Skeletal muscle cell (primary cell): ENCODE results near the gene CGB8.
"Not testable (repeated sequence)": the region's sequence is repeated elsewhere in the genome, so short reads cannot be mapped to it uniquely, and the experiment has no call there.

Experiments used
- DNase-seq: peaks from one replicate; pipeline ENCODE4 v3.0.0-alpha.2; 2010; ENCODE audit warnings: low read depth
- H3K4me3 ChIP-seq: 2 replicates; pipeline ENCODE4 v1.5.1; 2011; ENCODE audit warnings: low read depth, mild to moderate bottlenecking, control low read depth, low read length, moderate library complexity

Gene CGB8

DNA sequence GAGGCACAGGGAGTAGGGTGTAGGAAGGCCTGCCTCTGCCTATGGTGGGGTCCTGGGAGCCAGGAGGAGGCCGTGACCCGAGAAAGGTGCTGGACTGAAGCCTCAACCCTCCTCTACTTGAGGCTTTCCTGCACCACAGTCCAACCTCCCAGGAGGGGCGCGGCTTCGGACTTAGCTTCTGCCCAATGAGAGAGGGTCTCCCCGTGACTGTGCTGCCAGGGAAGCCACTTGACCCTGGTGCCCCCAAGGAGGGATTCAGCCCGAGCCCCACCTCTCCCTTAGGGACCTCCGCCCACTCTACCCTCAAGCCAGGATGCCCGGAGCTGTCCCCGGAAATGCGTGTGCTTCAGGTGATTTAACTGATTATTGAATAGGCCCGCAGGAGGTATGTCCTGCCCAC, at the start of gene CGB8:
Gene CGB8, minus strand, starts transcription at position 101 of the 400 bp plus-strand sequence. CDS start 372 bp downstream, outside the sequence.
- H3K4me3 ChIP-seq, DNase-seq: not testable (repeated sequence)

DNA sequence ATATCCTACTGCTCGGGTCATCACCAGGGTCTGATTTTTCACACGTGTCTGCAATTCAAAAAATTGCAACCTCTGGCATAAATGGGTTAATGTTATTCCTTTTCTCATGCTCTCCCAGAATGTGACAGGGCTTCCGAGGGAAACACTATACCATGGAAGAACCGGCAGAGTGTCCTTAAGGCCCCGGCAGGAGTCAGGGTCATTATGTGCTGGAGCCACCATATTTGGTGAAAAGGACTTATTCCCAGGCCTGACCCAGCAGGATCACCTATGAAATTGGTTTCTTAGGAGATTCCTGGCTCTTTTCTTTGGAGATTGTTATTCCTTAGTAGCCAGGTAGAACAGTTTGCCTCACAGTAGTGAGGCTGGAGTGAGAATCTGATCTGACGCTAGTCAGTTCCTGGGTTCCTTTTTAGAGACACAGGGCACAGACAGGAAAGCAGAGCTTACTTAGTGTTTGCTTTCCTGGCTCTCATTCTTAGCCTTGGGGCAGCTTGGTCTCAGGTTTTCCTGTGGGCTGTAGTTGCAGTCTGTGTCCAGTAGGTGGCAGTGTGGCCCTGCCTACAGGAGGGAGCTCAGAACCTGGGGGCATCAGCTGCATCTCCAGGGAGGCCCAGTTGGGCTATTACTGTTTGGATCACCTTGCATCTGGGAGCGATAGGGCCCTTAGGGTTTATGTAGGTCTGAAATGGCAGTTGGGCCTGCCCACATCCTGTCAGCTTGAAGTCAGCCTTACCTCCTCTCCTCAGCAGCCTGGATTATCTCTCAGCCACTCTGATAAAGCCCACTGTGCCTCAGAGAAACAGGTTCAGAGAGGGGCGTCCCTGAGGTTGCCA, 48.8 kb upstream of the CGB8 start:
- DNase-seq: no peak
- no peak overlapping the region for H3K4me3 ChIP-seq

DNA sequence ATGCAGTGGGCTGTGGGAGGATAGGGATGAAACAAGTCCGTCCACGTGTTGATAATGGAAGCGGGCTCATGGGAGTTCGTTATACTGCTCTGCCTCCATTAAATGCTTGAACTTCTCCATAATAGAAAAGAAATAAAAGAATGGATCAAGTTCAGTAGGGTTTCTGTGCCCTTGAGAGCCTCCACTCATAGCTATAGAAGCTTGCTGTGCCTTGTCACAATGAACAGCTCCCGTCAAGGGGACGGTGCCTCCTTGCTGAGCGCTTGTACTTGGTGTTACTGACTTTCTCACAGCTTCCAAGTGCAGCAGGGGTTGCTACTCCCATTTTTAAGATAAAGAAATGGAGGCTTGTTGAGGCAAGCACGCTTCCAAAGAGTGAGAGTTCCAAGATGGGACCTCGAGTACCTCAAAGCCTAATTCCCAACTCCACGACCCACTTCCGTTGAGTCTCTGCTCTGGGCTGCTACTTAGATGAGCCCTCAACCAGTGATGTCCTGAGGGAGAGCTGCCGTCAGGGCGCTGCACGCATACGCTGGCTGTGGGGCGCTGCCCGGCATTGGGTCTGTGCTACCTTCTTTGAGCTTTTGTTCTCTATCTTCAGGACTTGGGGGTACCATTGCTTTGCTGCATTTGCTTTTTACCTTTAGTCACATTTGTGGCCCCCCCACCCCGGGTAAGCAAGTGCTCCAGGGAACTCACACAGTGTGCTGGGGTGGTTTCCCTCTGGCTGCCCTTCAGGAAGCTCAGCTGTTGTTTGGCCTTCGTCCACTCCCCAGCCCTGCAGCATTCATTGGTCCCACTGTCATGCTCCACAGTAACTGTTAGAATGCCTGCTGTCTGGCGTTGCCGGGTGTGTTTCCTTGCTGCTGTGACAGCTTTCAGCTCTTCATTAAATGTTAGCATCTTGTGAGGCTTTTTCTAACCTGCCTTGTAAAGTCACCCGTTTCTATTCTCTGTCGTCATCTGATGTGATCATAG, 45.9 kb upstream of the CGB8 start:
- no peak for DNase-seq
- H3K4me3 ChIP-seq: no peak overlapping the region

DNA sequence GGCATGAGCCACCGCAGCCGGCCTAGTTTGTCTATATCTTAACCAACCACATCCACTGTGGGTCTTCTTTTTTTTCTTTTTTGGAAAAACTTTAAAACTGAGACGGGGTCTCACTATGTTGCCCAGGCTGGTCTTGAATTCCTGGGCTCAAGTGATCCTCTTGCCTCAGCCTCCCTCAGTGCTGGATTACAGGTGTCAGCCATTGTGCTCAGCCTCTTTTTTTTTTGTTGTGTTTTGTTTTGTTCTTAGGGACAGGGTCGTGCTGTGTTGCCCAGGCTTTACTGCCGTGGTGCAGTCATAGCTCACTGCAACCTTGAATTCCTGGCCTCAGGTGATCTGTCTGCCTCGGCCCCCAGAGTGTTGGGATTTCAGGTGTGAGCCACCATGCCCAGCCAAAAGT, 43.8 kb upstream of the CGB8 start:
- no peak for DNase-seq
- H3K4me3 ChIP-seq: no peak overlapping the region

DNA sequence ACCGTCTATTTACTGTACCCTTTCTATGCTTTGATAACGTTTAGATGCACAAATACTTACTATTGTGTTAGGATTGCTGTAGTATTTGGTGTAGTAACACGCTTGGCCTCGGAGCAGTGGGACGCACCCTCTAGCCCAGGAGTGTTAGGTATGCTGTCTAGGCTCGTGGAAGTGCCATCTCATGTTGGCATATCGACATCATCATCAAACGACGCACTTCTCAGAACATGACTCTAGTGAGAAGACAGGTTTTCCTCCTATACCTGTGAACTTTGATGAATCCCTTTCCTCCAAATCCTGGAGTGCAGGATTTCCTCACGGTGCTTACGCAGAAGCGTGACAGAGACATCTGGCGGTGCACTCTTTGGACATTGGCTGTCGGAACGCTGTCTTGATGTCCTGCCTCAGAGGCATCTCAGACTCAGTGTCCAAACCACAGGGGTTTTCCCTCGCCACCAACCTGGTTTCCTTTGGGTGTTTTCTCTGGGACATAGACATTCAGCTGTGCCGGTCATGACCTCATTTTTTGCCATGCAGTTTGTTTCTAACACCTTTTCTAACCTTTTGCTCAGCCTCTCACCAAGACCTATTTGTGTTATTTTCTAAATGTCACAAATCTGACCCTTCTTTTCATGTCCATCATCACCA, 42.6 kb upstream of the CGB8 start:
- no peak overlapping the region for H3K4me3 ChIP-seq
- DNase-seq: no peak

DNA sequence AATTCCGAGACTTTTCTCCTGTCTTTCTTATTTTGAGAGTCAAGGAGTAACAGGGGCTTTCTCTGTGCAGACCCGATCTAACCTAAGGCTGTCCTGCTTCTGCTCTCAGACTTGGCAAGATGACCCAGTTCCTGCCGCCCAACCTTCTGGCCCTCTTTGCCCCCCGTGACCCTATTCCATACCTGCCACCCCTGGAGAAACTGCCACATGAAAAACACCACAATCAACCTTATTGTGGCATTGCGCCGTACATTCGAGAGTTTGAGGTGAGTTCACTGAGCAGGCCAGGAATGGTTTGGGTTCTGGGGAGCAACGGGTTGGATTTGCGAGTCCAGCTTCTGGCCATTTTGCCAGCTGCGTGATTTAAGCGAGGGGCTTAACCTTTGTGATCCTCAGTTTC, 37.4 kb upstream of the CGB8 start:
- no peak for DNase-seq
- peak overlapping the region; percentile 96 for H3K4me3 ChIP-seq

DNA sequence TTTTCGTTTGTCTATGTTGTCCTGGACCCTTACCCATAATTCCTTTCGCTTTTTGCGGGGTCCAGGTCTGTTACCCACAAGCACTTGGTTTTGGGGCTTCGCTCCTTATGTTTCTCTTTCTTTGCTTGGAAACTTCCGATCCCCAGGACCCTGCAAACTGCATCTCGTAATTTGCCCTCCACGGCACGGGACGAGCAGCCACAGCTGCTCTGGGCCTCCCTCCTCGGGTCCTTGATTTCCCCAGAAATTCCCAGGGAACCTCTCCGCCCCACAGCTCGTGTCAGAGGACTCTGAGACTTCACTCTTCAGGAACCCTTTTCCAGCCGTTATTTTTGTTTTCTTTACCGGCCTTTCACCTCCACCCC, 36.9 kb upstream of the CGB8 start:
- no peak for DNase-seq
- H3K4me3 ChIP-seq: peak overlapping the region; percentile 96

DNA sequence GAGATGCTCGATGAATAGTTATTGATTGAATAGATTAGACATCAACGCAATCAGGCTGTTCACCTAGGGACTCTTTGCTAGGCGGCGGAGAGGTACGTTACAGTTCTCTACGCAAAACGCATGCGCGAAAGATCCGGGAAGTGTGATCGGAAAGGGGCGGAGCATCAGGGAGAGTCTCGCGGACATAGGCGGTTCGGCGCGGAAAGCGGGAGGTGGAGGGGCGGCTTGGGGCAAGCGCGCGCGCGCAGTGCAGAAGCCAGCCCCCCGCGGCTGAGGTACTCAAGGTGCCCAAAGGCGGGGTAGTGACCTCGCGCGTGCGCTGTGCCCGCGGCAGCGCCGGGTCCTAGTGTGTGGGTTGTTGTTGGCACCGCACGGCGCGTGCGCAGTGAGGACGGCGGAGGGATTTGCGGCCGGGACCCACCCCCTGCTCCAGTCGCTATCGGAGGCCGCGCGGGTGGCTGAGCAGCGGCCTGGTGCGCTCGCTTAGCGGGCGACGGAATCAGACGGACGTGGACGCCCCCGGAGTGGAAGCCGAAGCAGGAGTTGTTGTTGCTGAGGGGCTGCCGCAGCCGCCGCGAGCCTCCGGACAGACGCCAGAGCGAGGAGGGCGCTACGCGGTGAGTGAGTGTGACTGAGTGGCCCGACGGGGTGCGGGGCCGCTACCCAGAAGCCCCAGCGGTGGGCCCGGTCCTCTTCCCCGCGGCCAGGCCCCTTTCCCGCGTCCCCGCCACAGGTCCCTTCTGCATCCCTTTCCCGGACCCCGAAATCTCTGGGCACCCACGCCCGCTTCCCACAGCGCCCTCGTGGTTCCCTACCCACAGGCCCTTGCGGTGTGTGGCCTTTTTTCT, 36.3 kb upstream of the CGB8 start, which contains the start of gene SNRNP70:
Gene SNRNP70, plus strand, starts transcription at position 432 of the 848 bp plus-strand sequence. CDS start 964 bp downstream, outside the sequence.
- peak within 1 kb of the TSS; percentile 96 for H3K4me3 ChIP-seq
- peak; percentile 99 for DNase-seq

DNA sequence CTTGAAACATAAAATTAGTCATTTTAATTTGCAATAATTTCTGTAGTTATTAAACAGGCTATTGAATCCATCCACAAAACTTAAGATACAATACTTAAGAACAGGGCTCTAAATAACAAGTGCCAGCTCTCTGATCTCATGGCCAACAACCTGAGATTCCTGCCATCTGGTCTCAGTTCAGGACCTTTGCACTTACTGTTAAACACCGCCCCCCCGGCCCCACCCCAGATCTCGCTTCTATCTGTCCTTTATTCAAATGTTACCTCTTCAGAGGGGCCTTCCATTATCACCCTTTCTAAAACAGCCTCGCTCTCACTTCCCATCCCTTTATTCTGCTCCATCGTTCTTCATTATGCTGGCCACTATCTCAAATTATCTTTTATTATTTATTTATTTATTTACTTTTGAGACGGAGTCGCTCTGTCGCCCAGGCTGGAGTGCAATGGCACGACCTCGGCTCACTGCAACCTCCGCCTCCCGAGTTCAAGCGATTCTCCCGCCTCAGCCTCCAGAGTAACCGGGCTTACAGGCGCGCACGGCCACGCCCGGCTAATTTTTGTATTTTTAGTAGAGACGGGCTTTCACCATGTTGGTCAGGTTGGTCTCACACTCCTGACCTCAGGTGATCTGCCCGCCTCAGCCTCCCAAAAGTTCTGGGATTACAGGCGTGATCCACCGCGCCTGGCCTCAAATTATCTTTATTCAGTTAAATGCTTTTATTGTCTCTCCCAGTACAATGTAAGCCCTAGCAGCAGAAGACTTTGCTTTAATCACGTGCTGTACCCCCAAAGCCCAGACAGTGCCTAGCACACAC, 35.5 kb upstream of the CGB8 start:
- peak overlapping the region; percentile 96 for H3K4me3 ChIP-seq

DNA sequence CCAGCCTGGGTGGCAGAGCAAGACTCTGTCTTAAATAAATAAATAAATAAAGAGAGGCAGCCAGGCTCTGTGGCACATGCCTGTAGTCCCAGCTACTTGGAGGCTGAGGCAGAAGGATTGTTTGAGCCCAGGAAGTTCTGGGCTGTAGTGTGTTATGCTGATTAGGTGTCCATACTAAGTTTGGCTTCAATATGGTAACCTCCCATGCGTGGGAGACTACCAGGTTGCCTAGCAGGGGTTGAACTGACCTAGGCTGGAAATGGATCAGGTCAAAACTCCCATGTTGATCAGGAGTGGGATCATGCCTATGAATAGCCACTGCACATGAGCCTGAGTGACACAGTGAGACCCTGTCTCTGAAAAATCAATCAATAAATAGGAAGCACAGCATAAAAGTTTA, 32.4 kb upstream of the CGB8 start:
- DNase-seq: no peak
- H3K4me3 ChIP-seq: no peak overlapping the region

More for the DNA sequence above, 35.5 kb upstream of the CGB8 start:
- DNase-seq: no peak

DNA sequence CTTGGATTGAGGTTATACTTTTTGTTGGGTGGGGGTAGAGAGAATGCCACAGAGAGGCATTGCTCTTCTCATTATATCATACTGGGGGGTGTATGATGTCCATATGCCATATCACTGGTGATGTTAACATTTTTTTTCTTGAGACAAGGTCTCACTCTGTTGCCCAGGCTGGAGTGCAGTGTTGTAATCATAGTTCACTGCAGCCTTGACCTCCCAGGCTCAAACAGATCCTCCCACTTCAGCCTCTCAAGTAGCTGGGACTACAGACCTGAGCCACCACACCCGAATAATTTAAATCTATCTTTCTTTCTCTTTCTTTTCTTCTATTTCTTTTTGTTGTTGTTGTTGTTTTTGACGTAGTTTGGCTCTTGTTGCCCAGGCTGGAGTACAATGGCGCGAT, 31.5 kb upstream of the CGB8 start:
- no peak overlapping the region for H3K4me3 ChIP-seq
- DNase-seq: no peak

DNA sequence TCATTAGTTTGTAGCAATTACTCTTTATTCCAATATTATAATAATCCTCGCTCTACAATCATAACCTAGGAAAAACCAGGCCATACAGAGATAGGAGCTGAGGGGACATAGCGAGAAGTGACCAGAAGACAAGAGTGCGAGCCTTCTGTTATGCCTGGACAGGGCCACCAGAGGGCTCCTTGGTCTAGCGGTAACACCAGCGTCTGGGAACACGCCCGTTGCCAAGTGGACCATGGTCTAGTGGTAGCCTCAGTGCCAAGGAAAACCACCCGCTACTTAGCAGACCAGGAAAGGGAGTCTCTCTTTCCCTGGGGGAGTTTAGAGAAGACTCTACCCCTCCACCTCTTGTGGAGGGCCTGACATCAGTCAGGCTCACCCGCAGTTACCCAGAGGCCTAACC, 26.0 kb upstream of the CGB8 start:
- H3K4me3 ChIP-seq, DNase-seq: not testable (repeated sequence)

DNA sequence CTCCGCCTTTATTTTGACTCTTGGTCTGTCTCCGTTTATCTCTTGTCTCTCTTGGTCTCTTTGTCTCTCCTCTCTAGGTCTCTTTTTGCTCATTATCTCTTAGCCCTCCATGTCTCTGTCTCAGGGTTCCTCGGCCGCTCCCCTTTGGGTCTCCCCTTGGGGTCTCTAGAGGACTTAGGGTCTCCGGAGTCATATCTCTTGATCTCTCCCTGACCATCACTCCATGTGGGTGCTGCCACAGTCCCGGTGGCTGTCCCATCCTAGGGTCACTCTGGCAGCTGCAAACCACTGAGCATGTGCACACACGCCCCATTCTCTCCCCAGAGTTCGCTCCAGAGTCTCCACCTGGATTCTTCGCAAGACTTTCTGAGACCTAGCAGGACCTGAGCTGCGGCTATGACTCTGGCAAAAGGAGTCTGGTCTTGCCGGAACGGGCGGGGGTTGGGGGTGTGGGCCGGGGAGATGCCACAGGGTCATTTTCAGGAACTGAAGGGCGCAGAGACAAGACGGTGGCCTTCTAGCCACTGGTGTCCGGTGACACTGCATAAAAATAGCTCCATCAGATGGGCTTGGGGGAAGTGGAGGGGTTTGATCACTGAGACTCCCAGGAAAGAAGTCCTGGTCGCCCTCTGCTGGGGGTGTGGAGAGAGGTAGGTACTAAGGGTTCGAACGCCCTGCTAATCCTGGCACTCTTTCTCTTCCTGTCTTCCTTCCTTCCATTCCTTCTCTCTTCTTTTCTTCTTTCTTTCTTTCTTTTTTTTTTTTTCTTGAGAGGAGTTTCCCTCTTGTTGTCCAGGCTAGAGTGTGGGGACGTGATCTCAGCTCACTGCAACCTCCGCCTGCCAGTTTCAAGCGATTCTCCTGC, 24.8 kb upstream of the CGB8 start:
- no peak overlapping the region for H3K4me3 ChIP-seq
- DNase-seq: no peak

DNA sequence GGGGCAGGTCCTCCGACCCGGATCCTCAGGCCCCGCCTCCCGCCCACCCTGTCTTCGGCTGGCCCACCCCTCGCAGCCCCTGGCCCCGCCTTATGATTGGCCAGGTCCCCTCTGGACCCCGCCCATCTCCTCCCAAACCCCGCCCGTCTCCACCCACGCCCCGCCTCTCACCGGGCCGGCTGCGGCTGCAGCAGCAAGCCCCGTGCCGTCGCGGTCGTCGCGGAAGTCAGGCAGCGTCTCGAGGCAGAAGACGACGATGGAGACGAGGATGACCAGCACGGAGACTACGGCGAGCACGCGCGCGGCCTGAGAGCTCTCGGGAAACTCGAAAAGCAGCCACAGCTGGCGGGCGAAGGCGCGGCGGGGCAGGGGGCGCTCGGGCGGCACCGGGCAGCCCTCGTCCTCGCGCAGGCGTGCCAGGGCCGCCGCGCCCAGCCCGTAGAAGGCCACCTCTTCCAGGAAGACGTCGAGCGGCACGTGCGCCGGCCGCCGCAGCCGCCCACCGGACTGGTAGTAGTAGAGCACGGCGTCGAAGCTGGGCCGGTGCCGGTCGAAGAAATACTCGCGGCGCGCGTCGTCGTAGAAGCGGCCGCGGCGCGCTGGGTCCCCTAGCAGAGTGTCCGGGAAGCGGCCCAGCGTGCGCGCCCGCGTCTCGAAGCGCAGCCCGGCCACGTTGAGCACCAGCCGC, 23.1 kb upstream of the CGB8 start:
- no peak for DNase-seq

DNA sequence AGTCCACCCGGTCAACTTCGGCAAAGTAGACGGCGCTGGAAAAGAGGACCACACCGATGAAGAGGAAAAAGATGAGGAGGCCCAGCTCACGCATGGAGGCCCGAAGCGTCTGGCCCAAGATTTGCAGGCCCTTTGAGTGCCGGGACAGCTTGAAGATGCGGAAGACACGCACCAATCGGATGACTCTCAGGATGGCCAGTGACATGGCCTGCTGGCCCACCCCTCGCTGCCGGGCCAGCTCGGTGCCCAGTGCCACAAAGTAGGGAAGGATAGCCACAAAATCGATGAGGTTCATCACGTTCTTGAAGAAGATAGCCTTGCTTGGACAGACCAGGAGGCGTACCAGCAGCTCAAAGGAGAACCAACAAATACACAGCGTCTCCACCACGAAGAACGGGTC, 21.5 kb upstream of the CGB8 start:
- DNase-seq: no peak

More for the DNA sequence above, 23.1 kb upstream of the CGB8 start:
- H3K4me3 ChIP-seq: peak overlapping the region; percentile 15

DNA sequence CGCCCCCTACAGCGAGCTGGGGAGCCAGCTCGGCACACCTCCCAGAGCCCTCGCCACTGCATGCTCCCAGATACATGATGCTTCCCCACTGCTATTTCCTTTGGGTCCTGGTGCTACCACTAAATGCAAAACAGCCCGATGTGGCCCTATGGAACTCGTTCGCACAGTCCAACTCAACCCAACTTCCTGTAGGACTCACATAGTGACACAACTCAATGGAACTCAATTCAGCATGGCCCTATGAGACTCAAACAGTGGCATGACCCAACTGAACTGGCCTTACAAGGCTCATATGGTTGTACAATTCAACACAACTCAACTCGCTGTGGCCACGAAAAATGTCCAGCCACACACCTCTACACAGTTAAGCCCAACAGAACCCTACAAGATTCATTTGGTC, 20.1 kb upstream of the CGB8 start:
- no peak for DNase-seq
- no peak overlapping the region for H3K4me3 ChIP-seq

More for the DNA sequence above, 21.5 kb upstream of the CGB8 start:
- no peak overlapping the region for H3K4me3 ChIP-seq

DNA sequence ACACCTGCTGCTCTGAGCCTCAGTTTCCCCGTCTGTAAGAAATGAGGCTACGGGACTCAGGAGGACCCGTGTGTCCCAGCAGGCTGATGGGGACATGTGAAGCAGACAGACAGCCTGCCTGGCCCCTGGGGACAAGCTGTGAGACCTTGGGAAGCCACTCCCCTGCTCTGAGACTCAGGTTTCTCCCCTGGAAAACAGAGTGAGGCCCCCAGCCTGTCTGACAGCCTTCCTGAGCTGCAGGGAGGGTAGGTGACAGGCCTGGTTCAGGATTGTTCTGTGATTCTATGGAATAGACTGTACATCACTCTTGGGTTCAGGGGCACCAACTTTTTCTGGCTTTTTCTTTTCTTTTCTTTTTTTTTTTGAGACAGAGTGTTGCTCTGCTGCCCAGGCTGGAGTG, 18.6 kb upstream of the CGB8 start:
- H3K4me3 ChIP-seq: no peak overlapping the region
- DNase-seq: no peak
